ENCODE results near the gene AKAP13.
A peak's percentile ranks its signal among the peaks of the same experiment; 100 is the strongest.
"Not testable (repeated sequence)": the region's sequence is repeated elsewhere in the genome, so short reads cannot be mapped to it uniquely, and the experiment has no call there.

Gene AKAP13

GRCh38 chr15:85652457-85652856 lies 272.1 kb downstream of the AKAP13 start:
- Mint-ChIP-seq H3K27ac (peak overlapping the region; percentile 7), H3K9me3 (no peaks in the 10 kb centered on the region), H3K4me1 (ENCODE audit: low read depth) (peaks cover 39% of the 10 kb centered on the region), H3K36me3 (ENCODE audit: low read depth) (peaks cover 72% of the 10 kb centered on the region), H3K4me3 (no peak overlapping the region), H3K27me3 (no peaks in the 10 kb centered on the region)
- no peak for DNase-seq

- no peak overlapping the region for H3K27ac Mint-ChIP-seq
- peaks cover 85% of the 10 kb centered on the region for H3K36me3 Mint-ChIP-seq (ENCODE audit: low read depth)
- H3K27me3 Mint-ChIP-seq: no peaks in the 10 kb centered on the region
- no peak overlapping the region for H3K4me3 Mint-ChIP-seq
- H3K4me1 Mint-ChIP-seq (ENCODE audit: low read depth): peaks cover 14% of the 10 kb centered on the region
- H3K9me3 Mint-ChIP-seq: no peaks in the 10 kb centered on the region
- no peak for DNase-seq
Observed at GRCh38 chr15:85657132-85657531, 276.7 kb downstream of the AKAP13 start.

- no peaks in the 10 kb centered on the region for H3K27me3 Mint-ChIP-seq
- H3K36me3 Mint-ChIP-seq (ENCODE audit: low read depth): peaks cover 86% of the 10 kb centered on the region
- H3K9me3 Mint-ChIP-seq: no peaks in the 10 kb centered on the region
- DNase-seq: no peak
- no peak overlapping the region for H3K27ac Mint-ChIP-seq
- no peak overlapping the region for H3K4me3 Mint-ChIP-seq
- H3K4me1 Mint-ChIP-seq (ENCODE audit: low read depth): peaks cover 13% of the 10 kb centered on the region
Observed at GRCh38 chr15:85658816-85659215, 278.4 kb downstream of the AKAP13 start.

GRCh38 chr15:85661859-85662258 lies 281.5 kb downstream of the AKAP13 start:
- Mint-ChIP-seq H3K4me3 (no peak overlapping the region), H3K36me3 (ENCODE audit: low read depth) (peaks cover 87% of the 10 kb centered on the region), H3K27me3 (no peaks in the 10 kb centered on the region), H3K9me3 (peaks cover 3% of the 10 kb centered on the region), H3K4me1 (ENCODE audit: low read depth) (peaks cover 19% of the 10 kb centered on the region), H3K27ac (peak overlapping the region; percentile 63)
- no peak for DNase-seq

GRCh38 chr15:85665677-85666076 lies 285.3 kb downstream of the AKAP13 start:
- H3K27me3 Mint-ChIP-seq, H3K4me3 Mint-ChIP-seq, H3K9me3 Mint-ChIP-seq, DNase-seq: not testable (repeated sequence)
- Mint-ChIP-seq H3K27ac (peak overlapping the region; percentile 69), H3K4me1 (ENCODE audit: low read depth) (peaks cover 42% of the 10 kb centered on the region), H3K36me3 (ENCODE audit: low read depth) (peaks cover 86% of the 10 kb centered on the region)

- Mint-ChIP-seq H3K27me3 (no peaks in the 10 kb centered on the region), H3K36me3 (ENCODE audit: low read depth) (peaks cover 88% of the 10 kb centered on the region), H3K9me3 (peaks cover 3% of the 10 kb centered on the region), H3K4me3 (peak overlapping the region; percentile 33), H3K27ac (peak overlapping the region; percentile 96), H3K4me1 (ENCODE audit: low read depth) (peaks cover 47% of the 10 kb centered on the region)
- DNase-seq: no peak
Observed at GRCh38 chr15:85667491-85668424, 287.4 kb downstream of the AKAP13 start.

- no peak for DNase-seq
- Mint-ChIP-seq H3K4me1 (ENCODE audit: low read depth) (peaks cover 60% of the 10 kb centered on the region), H3K9me3 (no peaks in the 10 kb centered on the region), H3K36me3 (ENCODE audit: low read depth) (peaks cover 80% of the 10 kb centered on the region), H3K27me3 (no peaks in the 10 kb centered on the region), H3K27ac (no peak overlapping the region), H3K4me3 (no peak overlapping the region)
Observed at GRCh38 chr15:85671156-85671555, 290.8 kb downstream of the AKAP13 start.

GRCh38 chr15:85672332-85673084 lies 292.1 kb downstream of the AKAP13 start:
- no peaks in the 10 kb centered on the region for H3K9me3 Mint-ChIP-seq
- DNase-seq: no peak
- H3K36me3 Mint-ChIP-seq (ENCODE audit: low read depth): peaks cover 81% of the 10 kb centered on the region
- H3K4me1 Mint-ChIP-seq (ENCODE audit: low read depth): peaks cover 56% of the 10 kb centered on the region
- no peak overlapping the region for H3K4me3 Mint-ChIP-seq
- H3K27ac Mint-ChIP-seq: peak overlapping the region; percentile 80
- H3K27me3 Mint-ChIP-seq: no peaks in the 10 kb centered on the region

GRCh38 chr15:85673326-85673725 lies 292.9 kb downstream of the AKAP13 start:
- H3K4me1 Mint-ChIP-seq (ENCODE audit: low read depth): peaks cover 48% of the 10 kb centered on the region
- peaks cover 78% of the 10 kb centered on the region for H3K36me3 Mint-ChIP-seq (ENCODE audit: low read depth)
- peak overlapping the region; percentile 80 for H3K27ac Mint-ChIP-seq
- no peaks in the 10 kb centered on the region for H3K27me3 Mint-ChIP-seq
- DNase-seq: no peak
- H3K9me3 Mint-ChIP-seq: no peaks in the 10 kb centered on the region
- no peak overlapping the region for H3K4me3 Mint-ChIP-seq

- Mint-ChIP-seq H3K4me1 (ENCODE audit: low read depth) (peaks cover 36% of the 10 kb centered on the region), H3K4me3 (no peak overlapping the region), H3K27me3 (no peaks in the 10 kb centered on the region), H3K36me3 (ENCODE audit: low read depth) (peaks cover 76% of the 10 kb centered on the region), H3K27ac (peak overlapping the region; percentile 67), H3K9me3 (no peaks in the 10 kb centered on the region)
- no peak for DNase-seq
Observed at GRCh38 chr15:85676342-85677098, 296.1 kb downstream of the AKAP13 start.

GRCh38 chr15:85679231-85679630 lies 298.8 kb downstream of the AKAP13 start:
- Mint-ChIP-seq H3K27me3 (no peaks in the 10 kb centered on the region), H3K36me3 (ENCODE audit: low read depth) (peaks cover 78% of the 10 kb centered on the region), H3K9me3 (no peaks in the 10 kb centered on the region), H3K27ac (peak overlapping the region; percentile 59), H3K4me1 (ENCODE audit: low read depth) (peaks cover 21% of the 10 kb centered on the region), H3K4me3 (no peak overlapping the region)
- DNase-seq: no peak

- Mint-ChIP-seq H3K4me1 (ENCODE audit: low read depth) (peaks cover 11% of the 10 kb centered on the region), H3K27me3 (no peaks in the 10 kb centered on the region), H3K27ac (peak overlapping the region; percentile 67), H3K36me3 (ENCODE audit: low read depth) (peaks cover 81% of the 10 kb centered on the region), H3K9me3 (no peaks in the 10 kb centered on the region), H3K4me3 (no peak overlapping the region)
- no peak for DNase-seq
Observed at GRCh38 chr15:85681386-85681785, 301.0 kb downstream of the AKAP13 start.

GRCh38 chr15:85684174-85684710 lies 303.8 kb downstream of the AKAP13 start:
- DNase-seq: no peak
- Mint-ChIP-seq H3K4me3 (no peak overlapping the region), H3K27me3 (no peaks in the 10 kb centered on the region), H3K36me3 (ENCODE audit: low read depth) (peaks cover 79% of the 10 kb centered on the region), H3K9me3 (no peaks in the 10 kb centered on the region), H3K27ac (peak overlapping the region; percentile 66), H3K4me1 (ENCODE audit: low read depth) (peaks cover 31% of the 10 kb centered on the region)

- no peaks in the 10 kb centered on the region for H3K27me3 Mint-ChIP-seq
- peaks cover 39% of the 10 kb centered on the region for H3K4me1 Mint-ChIP-seq (ENCODE audit: low read depth)
- peak overlapping the region; percentile 40 for H3K27ac Mint-ChIP-seq
- no peak for DNase-seq
- no peaks in the 10 kb centered on the region for H3K9me3 Mint-ChIP-seq
- H3K4me3 Mint-ChIP-seq: no peak overlapping the region
- H3K36me3 Mint-ChIP-seq (ENCODE audit: low read depth): peaks cover 73% of the 10 kb centered on the region
Observed at GRCh38 chr15:85685356-85685755, 305.0 kb downstream of the AKAP13 start.
